HAP-1 (cell line): ENCODE results near the gene CMPK2.
"Not testable (repeated sequence)": the region's sequence is repeated elsewhere in the genome, so short reads cannot be mapped to it uniquely, and the experiment has no call there.

Experiments used
- DNase-seq, 2 experiments: peaks; one replicate each; pipeline ENCODE4 v3.0.0-alpha.2; 2016 to 2020; ENCODE audit warnings: low spot score in 2 of 2
- H3K27me3 ChIP-seq: fragments of 250-450 bp; sonication (Bioruptor Pico); 2 replicates; pipeline ENCODE4 v1.5.1; 2020; ENCODE audit warnings: low read depth, mild to moderate bottlenecking, moderate library complexity
- H3K36me3 ChIP-seq: fragments of 250-450 bp; sonication (Bioruptor Pico); replicated peaks from 2 replicates; pipeline ENCODE4 v1.5.1; 2020; ENCODE audit warnings: mild to moderate bottlenecking
- H3K4me1 ChIP-seq: fragments of 250-450 bp; sonication (Bioruptor Pico); 2 replicates; pipeline ENCODE4 v1.5.1; 2020; ENCODE audit warnings: mild to moderate bottlenecking
- H3K4me3 ChIP-seq: fragments of 250-450 bp; sonication (Bioruptor Pico); 2 replicates; pipeline ENCODE4 v1.5.1; 2020; ENCODE audit warnings: mild to moderate bottlenecking, moderate library complexity
- H3K9me3 ChIP-seq: fragments of 250-450 bp; sonication (Bioruptor Pico); 2 replicates; pipeline ENCODE4 v1.5.1; 2020; ENCODE audit warnings: mild to moderate bottlenecking, moderate library complexity
- in situ Hi-C: fragments of 300-500 bp; cut with MboI; formaldehyde crosslinking; loops from 3 replicates; pipeline ENCODE4 v1.14.3; 2020; ENCODE audit warnings: low sequenced_read_pairs, inconsistent platforms, mixed read lengths

Gene CMPK2, protein sequence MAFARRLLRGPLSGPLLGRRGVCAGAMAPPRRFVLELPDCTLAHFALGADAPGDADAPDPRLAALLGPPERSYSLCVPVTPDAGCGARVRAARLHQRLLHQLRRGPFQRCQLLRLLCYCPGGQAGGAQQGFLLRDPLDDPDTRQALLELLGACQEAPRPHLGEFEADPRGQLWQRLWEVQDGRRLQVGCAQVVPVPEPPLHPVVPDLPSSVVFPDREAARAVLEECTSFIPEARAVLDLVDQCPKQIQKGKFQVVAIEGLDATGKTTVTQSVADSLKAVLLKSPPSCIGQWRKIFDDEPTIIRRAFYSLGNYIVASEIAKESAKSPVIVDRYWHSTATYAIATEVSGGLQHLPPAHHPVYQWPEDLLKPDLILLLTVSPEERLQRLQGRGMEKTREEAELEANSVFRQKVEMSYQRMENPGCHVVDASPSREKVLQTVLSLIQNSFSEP

DNA sequence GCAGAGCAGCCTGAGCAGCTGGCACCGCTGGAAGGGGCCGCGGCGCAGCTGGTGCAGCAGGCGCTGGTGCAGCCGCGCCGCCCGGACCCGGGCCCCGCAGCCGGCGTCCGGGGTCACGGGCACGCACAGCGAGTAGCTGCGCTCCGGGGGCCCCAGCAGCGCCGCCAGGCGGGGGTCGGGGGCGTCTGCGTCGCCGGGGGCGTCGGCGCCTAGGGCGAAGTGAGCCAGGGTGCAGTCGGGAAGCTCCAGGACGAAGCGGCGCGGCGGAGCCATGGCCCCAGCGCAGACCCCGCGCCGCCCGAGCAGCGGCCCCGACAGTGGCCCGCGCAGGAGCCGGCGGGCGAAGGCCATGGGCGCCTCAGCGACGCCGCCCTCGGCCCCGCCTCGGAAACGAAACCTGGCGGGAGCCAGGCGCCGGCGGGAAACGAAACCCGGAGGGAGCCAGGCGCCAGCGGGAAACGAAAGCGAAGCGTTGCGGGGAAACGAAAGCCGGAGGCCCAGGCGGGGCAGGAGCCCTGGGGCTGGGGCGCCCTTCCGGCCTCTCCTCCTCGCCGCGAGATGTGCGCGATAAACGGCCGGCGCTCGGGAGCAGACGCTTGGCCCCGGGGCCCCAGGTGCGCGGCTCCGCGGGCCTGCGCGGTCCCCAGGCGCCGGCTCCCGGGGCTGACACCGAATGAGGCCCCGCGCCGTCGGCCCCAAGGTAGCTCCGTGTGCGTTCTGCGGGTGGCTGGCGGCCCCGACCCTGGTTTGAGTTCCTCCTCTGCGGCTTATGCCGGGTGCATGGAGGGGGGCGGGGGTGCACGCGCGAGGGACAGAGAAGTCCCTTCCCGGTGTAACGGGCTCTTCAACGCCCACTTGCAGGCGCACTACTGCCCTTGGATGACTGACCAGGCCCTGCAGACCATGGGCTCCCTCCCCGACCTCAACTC, at the start of gene CMPK2:
TSS of gene CMPK2 (minus strand) at position 562 of the 929 bp plus-strand sequence. CDS start at position 351, 211 bp downstream.
- DNase-seq = peak; percentile 8 to 54
- in situ Hi-C loops = no loop called here
- Histone ChIP-seq H3K9me3 (no peaks in the 10 kb centered on the region), H3K4me1 (peaks cover 3% of the 10 kb centered on the region), H3K27me3 (peaks cover 5% of the 10 kb centered on the region), H3K4me3 (peak within 1 kb of the TSS; percentile 35), H3K36me3 (no peaks in the 10 kb centered on the region)

DNA sequence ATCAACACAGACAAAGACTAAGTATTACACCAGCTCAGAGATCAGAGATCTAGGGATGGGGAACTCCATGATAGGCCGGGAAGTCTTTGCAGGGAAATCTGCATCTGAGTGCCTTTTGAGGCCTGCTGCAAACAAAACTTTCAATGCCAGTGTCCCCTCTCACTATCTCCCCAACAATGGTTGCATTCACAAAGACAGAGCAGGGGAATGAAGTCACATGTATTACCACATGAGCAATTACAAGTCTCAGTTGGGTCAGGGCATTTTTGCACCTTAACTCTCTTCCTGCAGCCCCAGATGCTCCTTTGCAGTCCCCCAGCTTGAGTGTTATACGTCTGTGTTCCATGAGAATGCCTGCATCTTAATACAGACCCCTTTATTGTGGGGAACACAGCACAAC, 49.7 kb upstream of the CMPK2 start:
- Histone ChIP-seq H3K9me3 (0 out of 2 replicates have a peak, but pooled peaks cover 2% of the 10 kb centered on the region), H3K36me3 (no peaks in the 10 kb centered on the region), H3K27me3 (no peaks in the 10 kb centered on the region), H3K4me1 (no peaks in the 10 kb centered on the region), H3K4me3 (no peak overlapping the region)
- DNase-seq = no peak
- in situ Hi-C loops = no loop called here

DNA sequence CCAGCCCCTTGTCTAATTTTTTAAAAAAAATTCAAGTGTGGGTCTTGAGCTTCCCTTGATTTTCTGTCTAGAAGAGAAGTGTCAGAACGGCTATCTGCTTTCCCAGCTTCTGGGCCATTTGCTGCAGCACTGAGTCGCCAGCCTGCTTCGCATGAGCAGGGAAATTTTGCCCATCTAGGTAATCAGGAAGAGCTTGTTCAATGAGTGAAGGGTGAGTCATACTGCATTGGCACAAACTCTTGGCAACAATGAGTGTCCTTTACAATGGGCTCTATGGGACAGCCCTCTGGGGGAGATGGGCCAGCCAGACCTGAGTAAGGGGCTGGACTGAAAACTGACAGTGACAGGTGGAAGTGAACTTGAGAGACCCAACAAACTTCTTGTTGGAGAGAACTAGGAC, 49.1 kb upstream of the CMPK2 start:
- Histone ChIP-seq H3K27me3 (no peaks in the 10 kb centered on the region), H3K9me3 (0 out of 2 replicates have a peak, but pooled peaks cover 2% of the 10 kb centered on the region), H3K4me3 (no peak overlapping the region), H3K4me1 (no peaks in the 10 kb centered on the region), H3K36me3 (no peaks in the 10 kb centered on the region)
- in situ Hi-C loops = no loop called here
- DNase-seq = no peak

DNA sequence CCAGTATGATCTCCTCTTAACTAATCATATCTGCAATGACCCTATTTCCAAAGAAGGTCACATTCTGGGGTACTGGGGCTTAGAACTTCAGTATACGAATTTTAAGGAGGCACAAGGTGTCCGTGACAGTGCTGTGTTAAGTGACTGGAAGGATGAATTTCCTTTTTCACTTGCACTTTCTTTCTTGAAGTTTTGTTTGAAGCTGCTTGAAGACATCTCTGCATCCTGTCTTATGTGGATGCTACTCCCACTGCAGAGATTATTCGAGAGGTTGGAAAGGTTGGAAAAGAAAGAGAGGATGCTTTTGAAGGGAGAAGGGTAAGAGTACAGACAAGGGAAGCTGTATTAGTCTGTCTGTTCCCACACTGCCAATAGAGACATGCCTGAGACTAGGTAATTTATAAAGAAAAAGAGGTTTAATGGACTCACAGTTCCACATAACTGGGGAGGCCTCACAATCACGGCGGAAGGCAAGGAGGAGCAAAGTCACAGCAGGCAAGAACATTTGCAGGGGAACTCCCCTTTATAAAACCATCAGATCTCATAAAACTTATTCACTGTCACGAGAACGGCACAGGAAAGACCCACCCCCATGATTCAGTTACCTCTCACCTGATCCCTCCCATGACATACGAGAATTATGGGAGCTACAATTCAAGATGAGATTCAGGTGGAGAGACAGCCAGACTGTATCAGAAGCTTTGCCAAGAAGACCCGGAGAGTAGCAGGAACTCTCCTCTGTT, 47.9 kb upstream of the CMPK2 start:
- no peak for DNase-seq
- in situ Hi-C loops = no loop called here
- Histone ChIP-seq H3K27me3 (peaks cover 6% of the 10 kb centered on the region; the same call in 1 of the 2 replicates), H3K36me3 (no peaks in the 10 kb centered on the region), H3K4me3 (no peak overlapping the region), H3K4me1 (no peaks in the 10 kb centered on the region), H3K9me3 (no peaks in the 10 kb centered on the region)

DNA sequence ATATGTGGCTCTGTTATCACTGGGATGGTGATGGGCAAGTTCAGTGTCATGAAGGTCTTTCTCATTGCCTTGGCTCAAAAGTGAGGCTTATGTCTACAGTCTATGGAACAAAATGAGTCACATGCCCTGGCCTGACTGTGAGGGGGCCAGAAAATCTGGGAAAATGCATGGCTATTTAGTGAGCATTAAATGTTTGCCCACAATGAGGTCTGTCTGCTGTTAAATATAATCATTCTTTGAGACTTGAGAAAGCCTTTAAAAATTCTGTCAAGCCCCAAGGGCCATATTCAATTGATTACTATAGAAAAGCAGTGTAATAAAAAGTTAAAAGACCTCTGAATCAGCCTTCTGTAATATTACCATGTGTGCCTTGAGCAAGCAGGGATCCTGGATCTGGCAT, 46.0 kb upstream of the CMPK2 start:
- Histone ChIP-seq H3K27me3 (peaks cover 6% of the 10 kb centered on the region; the same call in 1 of the 2 replicates), H3K4me1 (no peaks in the 10 kb centered on the region), H3K4me3 (no peak overlapping the region), H3K36me3 (no peaks in the 10 kb centered on the region), H3K9me3 (no peaks in the 10 kb centered on the region)
- no peak for DNase-seq
- in situ Hi-C loops = no loop called here

DNA sequence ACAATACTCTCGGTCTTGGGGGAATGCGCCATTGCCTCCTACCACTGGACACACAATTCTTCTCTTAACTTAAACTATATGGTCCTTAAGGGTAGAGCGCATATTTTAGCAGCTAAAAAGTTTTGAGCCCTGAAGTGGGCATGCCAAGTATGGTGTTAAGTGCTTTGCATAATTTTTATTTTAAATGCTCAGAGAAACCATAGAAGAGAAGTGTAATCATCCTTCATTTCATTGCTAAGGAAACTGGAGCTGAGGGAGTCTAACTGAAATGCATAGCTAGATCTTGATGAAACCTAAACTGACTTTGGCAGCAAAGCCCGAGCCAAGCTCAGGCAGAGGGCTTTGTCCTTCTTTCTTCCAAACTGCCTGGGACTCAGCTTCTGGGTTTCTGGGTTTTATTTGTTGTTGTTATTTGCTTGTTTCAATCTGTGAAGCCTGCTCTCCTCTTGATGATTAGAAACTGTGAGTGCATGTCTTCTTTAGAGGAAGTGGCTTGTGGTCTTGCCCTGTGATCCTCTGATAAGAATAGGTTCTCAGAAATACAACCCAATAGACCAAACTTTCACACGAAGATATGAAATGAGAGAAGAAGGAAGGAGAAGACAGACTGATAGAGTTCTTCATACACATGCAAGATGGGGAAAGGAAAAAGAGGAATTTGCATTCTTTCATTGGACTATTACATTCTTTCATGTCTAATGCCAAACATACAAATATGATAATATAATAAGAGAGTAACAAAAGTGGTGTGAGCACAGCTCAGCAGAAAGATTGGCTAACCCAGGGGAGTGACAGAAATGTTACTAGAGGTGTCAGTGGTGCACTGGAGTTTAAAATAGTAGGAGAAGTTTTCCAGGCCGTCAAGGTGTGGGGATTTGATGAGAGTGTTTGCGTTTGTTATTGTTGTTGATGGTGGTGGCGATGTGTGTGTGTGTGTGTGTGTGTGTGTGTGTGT, 44.0 kb upstream of the CMPK2 start:
- Histone ChIP-seq H3K27me3 (peaks cover 6% of the 10 kb centered on the region; the same call in 1 of the 2 replicates), H3K4me3 (no peak overlapping the region), H3K36me3 (no peaks in the 10 kb centered on the region), H3K4me1 (no peaks in the 10 kb centered on the region), H3K9me3 (no peaks in the 10 kb centered on the region)
- in situ Hi-C loops = no loop called here
- DNase-seq = no peak

DNA sequence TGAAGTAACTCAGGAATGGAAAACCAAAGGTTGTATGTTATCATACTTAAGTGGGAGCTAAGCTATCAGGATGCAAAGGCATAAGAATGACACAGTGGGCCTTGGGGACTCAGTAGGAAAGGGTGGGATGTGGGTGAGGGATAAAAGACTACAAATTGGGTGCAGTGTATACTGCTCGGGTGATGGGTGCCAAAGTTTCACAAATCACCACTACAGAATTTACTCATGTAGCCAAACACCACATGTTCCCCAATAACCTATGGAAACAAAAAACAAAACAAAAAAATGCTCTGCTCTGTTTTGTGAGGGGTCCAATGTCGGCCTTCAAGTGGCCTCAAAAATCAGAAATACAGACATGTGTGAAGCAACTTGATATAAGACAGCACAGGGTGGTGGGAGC, 42.6 kb upstream of the CMPK2 start:
- Histone ChIP-seq H3K36me3 (no peaks in the 10 kb centered on the region), H3K9me3 (no peaks in the 10 kb centered on the region), H3K4me1 (no peaks in the 10 kb centered on the region), H3K4me3 (no peak overlapping the region), H3K27me3 (peaks cover 6% of the 10 kb centered on the region; the same call in 1 of the 2 replicates)
- no peak for DNase-seq
- in situ Hi-C loops = no loop called here

DNA sequence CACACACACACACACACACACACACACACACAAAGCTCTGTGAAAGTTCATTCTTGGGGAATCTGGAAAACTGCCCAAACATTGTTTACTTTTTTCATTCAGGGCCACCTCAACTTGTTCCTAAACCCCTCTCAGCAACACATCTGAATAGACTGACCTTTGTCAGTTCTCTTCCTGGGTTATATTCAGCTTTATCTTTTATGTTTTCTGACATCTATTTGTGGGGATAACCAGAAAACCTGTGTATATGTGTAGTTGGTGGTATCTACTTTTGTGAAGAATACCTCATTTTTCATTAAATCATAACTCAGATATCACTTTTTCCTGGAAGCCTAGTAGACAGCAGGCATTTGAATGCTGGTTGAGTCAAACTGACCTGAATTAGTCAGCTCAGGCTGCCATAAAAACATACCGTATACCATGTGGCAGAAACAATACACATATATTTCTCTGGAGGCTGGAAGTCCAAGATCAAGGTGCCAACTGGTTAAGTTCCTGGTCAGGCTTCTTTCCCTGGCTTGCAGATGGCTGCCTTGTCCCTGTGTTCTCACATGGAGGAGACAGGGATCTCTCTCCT, 40.5 kb upstream of the CMPK2 start:
- Histone ChIP-seq H3K27me3 (peaks cover 6% of the 10 kb centered on the region; the same call in 1 of the 2 replicates), H3K9me3 (no peaks in the 10 kb centered on the region), H3K36me3 (no peaks in the 10 kb centered on the region), H3K4me3 (no peak overlapping the region), H3K4me1 (no peaks in the 10 kb centered on the region)
- in situ Hi-C loops = no loop called here
- no peak for DNase-seq

DNA sequence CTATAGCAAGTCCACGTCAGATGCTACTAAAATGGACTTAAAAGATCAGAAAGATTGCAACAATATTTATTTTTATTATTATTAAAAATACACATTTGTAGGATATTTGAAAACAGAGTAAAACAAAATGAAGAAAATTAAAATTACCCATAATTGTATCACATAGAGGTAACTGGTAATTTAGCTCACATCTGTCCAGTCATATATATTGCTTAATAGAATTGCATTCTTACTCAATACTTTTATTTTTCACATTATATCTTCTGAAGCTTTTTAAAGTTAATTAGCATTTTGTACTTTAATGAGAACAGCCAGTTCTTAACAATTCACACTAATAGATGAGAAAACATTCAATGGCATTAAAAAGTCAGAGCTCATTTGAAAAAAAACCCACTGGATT, 40.0 kb upstream of the CMPK2 start:
- Histone ChIP-seq H3K27me3 (peaks cover 6% of the 10 kb centered on the region; the same call in 1 of the 2 replicates), H3K9me3 (no peaks in the 10 kb centered on the region), H3K4me3 (no peak overlapping the region), H3K36me3 (no peaks in the 10 kb centered on the region), H3K4me1 (no peaks in the 10 kb centered on the region)
- no peak for DNase-seq
- in situ Hi-C loops = no loop called here

DNA sequence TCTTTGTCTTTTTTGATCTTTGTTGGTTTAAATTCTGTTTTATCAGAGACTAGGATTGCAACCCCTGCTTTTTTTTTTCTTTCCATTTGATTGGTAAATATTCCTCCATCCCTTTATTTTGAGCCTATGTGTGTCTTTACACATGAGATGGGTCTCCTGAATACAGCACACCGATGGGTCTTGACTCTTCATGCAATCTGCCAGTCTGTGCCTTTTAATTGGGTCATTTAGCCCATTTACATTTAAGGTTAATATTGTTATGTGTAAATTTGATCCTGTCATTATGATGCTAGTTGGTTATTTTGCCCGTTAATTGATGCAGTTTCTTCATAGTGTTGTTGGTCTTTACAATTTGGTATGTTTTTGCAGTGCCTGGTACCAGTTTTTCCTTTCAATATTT, 36.9 kb upstream of the CMPK2 start:
- H3K4me3 ChIP-seq, H3K27me3 ChIP-seq, H3K9me3 ChIP-seq, DNase-seq, H3K4me1 ChIP-seq, in situ Hi-C loops, H3K36me3 ChIP-seq: not testable (repeated sequence)

DNA sequence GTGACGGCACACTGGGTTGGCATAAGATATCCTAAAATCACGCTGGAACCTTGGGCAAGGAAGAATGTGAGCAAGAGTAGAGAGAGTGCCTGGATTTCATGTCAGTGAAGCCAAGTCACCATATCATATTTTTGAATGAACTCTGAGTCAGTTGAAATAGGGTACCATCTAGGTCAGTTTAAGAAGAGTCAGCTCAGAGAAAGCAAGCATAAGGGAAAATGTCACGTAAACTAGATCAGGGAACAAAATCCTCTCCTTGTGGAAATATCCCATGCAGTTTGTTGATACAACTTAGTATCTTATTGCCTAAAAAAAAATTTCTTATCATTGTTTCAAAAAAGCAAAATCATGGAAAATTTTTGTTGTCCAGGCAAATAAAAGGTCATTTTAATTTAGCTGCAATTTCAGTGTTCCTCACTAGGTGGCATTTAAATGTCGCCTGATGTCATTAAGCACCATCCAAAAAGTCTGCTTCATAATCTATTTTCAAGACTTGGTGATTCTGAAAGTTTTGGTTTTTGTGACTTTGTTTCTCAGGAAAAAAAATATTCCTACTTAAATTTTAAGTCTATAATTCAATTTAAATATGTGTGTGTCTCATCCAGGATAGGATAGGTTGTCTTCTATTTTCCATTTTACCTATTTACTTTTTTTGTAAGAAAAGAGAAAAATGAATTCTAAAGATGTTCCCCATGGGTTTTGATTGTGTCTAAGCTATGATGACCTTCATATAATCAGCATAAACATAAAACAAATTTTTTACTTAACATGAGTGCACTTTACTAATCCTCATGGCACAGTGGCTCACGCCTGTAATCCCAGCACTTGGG, 31.4 kb upstream of the CMPK2 start:
- peak in 1 of 2 experiments; percentile 24 for DNase-seq
- Histone ChIP-seq H3K9me3 (no peaks in the 10 kb centered on the region), H3K4me3 (no peak overlapping the region), H3K27me3 (no peaks in the 10 kb centered on the region; the same call in 1 of the 2 replicates), H3K36me3 (no peaks in the 10 kb centered on the region), H3K4me1 (no peaks in the 10 kb centered on the region)
- in situ Hi-C loops = no loop called here
